ENCODE data around the gene CDH22.

CDH22 gene

DNA sequence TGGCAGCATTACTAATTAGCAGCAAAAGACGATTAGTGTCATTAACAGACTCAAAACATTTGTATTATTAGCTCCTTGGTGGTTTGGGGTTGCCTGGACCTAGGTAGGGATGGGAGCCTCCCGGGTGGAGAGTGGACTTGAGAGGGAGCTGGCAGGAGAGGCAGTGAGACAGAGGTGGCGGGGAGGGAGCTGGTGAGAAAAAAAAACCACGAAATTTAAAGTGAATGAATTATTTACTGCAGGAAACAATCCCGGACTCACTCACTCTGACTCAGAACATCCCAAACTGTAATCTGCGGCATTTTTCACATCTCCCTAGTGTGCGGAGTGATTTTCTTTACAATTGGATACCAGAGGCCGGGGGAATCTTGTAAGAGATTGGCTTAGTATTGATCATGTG is 14.3 kb upstream of the CDH22 start:
- H3K4me1 Mint-ChIP-seq, result no peaks in the 10 kb centered on the region
- peaks cover 27% of the 10 kb centered on the region for H3K27me3 Mint-ChIP-seq
- no peak overlapping the region for H3K4me3 Mint-ChIP-seq
- H3K27ac Mint-ChIP-seq, result no peak overlapping the region
- H3K36me3 Mint-ChIP-seq, result no peaks in the 10 kb centered on the region
- no peak for ATAC-seq (ENCODE audit: low read depth)
- DNase-seq (ENCODE audit: low spot score in 2 of 2), result no peak
- H3K9me3 Mint-ChIP-seq, result no peaks in the 10 kb centered on the region

DNA sequence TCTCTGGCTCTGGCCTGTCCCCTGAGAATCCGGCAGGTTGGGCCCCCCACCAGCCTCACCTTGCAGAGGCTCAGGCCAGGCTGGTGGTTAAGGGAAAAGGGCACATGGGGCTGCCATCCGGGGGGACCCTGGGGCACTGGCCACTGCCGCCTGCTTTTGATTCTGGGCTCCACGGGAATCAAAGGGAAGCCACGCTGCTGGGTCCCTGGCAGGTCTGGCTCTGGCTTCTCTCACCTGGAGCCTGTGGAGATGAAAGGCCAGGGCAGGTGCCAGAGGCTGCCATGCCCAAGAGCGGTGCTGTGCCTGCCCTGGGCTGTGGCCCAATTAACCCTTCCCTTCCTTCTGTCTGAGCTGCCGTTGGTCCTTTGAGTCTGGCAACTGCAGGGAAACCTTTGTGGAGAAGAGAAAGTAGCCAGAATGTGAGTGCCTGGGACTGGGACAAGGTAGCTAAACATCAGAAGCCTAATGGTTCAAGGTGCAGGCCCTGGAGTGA is 9.4 kb upstream of the CDH22 start:
- Mint-ChIP-seq H3K4me1 (no peaks in the 10 kb centered on the region), H3K9me3 (no peaks in the 10 kb centered on the region), H3K27ac (no peak overlapping the region), H3K27me3 (peaks cover 42% of the 10 kb centered on the region), H3K4me3 (no peak overlapping the region), H3K36me3 (no peaks in the 10 kb centered on the region)
- no peak for ATAC-seq (ENCODE audit: low read depth)
- DNase-seq (ENCODE audit: low spot score in 2 of 2), result no peak

DNA sequence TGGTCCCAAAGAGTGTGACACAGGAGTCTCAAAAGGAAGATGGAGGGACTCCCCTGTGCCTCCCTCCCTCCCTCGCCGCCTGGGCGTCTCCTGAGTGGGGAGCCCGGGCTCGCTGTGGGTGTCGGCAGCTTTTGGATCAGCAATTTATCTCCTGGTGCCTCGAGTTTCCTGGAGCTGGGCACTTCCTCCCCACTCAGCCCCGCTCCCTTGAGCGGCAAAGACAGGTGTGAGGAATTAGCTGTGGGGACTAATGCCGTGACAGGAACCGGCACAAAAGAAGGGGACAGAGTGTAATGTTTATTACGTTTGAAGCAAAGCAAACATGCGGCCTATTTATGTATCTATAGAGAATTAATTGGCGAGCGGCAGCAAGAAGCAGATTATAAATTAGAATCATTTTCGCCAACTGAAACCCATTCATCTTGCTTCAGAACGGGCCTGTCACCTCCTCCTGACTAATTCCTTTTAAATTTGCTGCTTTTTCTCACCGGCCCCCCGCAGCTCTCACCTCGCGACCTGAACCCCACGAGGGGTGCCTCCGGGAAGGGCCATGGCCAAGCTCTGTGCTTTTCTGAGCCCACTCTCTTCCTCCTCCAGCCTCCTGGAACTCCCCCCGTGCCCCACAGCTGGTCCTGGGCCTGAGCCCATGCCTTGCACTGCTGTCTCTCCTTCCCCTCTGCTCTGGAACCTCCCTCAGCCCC is 8.8 kb upstream of the CDH22 start:
- Mint-ChIP-seq H3K27me3 (peaks cover 40% of the 10 kb centered on the region), H3K4me1 (peaks cover 1% of the 10 kb centered on the region), H3K4me3 (no peak overlapping the region), H3K36me3 (no peaks in the 10 kb centered on the region), H3K9me3 (no peaks in the 10 kb centered on the region), H3K27ac (no peak overlapping the region)
- DNase-seq (ENCODE audit: low spot score in 2 of 2), result no peak
- no peak for ATAC-seq (ENCODE audit: low read depth)

DNA sequence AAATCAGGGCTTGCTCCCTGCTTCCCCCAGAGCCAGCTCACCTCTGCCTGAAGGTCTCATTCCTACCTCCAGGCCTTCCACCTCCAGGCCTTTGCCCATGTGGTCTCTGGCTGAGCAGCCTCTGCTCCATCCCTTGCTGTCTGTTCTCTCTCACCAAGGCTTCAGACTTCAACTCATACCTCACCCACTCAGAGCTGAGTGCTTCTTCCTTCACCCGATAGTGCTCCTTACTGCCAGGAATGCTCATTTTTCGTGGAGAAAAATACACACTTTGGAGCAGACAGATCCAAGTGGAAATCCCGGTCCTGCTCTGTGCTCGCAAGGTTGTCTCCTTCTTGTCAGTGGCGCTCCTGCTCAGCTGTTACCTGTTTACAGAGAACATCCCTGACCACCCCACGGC is 7.0 kb upstream of the CDH22 start:
- Mint-ChIP-seq H3K27ac (no peak overlapping the region), H3K4me3 (no peak overlapping the region), H3K9me3 (no peaks in the 10 kb centered on the region), H3K4me1 (peaks cover 6% of the 10 kb centered on the region), H3K27me3 (peaks cover 45% of the 10 kb centered on the region), H3K36me3 (no peaks in the 10 kb centered on the region)
- ATAC-seq (ENCODE audit: low read depth), result no peak
- no peak for DNase-seq (ENCODE audit: low spot score in 2 of 2)

DNA sequence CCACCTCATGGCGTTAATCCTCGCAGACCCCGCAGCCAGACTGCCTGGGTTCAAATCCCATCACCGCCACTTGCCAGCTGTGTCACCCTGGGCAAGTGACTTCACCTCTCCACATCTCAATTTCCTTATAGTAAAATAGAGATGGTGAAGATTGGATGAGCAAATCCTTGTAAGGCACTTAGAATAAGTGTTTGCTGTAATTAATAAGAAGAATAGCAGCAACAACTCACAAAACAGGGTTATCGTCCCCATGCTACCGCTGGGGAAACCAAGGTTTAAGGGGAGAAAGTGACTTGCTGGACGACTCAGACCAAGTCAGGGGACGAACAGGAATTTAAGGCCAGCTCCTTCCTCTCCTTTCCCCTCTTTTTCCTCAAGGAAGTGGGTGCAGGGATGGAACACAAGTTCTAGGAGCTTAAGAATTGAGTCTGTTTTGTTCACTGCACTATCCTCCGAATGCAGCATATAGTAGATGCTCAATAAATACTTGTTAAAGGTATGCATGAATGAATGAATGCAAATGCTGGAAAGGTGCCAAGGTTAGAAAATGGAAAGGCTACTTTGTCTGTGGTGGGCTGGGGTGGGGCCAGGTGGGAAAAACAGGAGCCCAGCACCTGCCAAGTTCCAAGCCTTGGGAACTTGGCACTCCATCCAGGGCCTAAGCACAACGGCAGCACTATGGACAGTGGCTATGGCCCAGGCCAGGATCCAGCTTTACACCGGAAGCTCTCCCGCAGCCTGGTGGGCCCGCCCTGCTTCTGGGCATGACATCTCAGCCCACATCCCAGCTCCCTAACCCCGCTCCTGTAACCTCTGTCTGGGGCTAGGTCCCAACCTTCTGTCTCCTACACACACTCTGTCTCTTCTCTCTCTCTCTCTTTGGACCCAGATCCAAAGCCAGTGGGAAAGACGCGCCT is 4.9 kb upstream of the CDH22 start:
- ATAC-seq (ENCODE audit: low read depth) (no peak), DNase-seq (ENCODE audit: low spot score in 2 of 2) (no peak)
- peaks cover 11% of the 10 kb centered on the region for H3K4me1 Mint-ChIP-seq
- H3K36me3 Mint-ChIP-seq, result no peaks in the 10 kb centered on the region
- H3K9me3 Mint-ChIP-seq, result no peaks in the 10 kb centered on the region
- H3K27me3 Mint-ChIP-seq, result peaks cover 47% of the 10 kb centered on the region
- no peak overlapping the region for H3K4me3 Mint-ChIP-seq
- H3K27ac Mint-ChIP-seq, result no peak overlapping the region

DNA sequence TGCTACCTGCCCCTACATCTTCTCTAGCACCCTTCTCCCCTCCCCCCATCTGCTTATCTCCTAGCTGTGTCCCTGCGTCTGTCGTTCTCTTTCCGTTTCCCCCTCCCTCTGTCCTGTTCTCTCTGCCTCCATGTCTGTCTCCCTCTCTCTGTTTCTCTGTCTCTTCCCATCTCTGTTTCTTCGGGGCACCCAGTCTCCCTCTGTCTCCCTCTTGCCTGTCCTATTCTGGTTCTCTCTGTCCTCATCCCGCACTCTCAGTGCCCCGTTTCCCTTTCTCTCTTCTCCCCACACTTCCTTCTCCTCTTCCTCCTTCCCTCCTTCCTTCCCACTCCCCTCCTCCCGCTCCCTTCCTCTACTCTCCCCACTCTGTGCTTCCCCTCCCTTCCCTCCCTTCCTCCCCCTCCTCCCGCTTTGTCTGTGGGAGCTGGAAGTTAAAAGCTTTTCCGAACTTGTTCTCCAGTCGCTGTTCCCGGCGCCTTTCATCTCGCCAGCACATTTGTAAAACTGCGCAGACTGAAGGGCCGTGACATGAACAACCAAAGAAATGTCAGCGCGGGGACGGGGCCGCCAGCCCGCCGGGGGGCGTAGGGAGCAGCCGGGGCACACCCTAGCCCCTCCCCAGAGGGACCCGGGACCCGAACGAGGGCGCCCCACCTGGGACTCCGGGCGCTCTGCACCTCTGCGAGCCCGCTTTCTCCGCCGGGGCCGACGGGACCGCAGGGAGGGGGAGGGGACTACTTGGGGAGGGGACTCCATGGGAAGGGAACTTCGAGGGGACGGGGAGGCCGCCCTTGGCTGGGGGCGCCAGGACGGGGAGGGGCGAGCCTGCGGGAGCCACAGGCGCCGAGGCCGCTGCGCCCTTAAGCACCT is 4.0 kb upstream of the CDH22 start:
- ATAC-seq (ENCODE audit: low read depth) (no peak), DNase-seq (ENCODE audit: low spot score in 2 of 2) (no peak)
- no peaks in the 10 kb centered on the region for H3K36me3 Mint-ChIP-seq
- H3K27me3 Mint-ChIP-seq, result peaks cover 45% of the 10 kb centered on the region
- no peaks in the 10 kb centered on the region for H3K9me3 Mint-ChIP-seq
- no peak overlapping the region for H3K4me3 Mint-ChIP-seq
- no peak overlapping the region for H3K27ac Mint-ChIP-seq
- peaks cover 11% of the 10 kb centered on the region for H3K4me1 Mint-ChIP-seq

DNA sequence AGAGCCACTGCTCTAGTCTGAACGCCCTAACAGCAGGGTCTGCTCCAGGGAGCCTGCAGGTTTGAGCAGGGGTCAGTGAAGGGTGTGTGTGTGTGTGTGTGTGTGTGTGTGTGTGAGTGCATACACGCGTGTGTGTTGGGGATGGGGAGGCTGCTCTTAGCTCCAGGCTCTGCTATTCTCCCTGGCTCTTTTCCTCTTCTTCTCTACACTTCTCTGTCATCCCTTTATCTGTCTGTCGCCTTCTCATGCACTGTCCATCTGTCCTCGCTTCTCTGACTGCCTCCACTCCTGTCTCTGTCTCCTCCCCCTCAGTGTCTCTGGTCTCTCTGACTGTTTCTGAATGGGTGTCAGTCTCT is 3.4 kb upstream of the CDH22 start:
- H3K36me3 Mint-ChIP-seq, result no peaks in the 10 kb centered on the region
- H3K4me1 Mint-ChIP-seq, result peaks cover 12% of the 10 kb centered on the region
- H3K27ac Mint-ChIP-seq, result no peak overlapping the region

DNA sequence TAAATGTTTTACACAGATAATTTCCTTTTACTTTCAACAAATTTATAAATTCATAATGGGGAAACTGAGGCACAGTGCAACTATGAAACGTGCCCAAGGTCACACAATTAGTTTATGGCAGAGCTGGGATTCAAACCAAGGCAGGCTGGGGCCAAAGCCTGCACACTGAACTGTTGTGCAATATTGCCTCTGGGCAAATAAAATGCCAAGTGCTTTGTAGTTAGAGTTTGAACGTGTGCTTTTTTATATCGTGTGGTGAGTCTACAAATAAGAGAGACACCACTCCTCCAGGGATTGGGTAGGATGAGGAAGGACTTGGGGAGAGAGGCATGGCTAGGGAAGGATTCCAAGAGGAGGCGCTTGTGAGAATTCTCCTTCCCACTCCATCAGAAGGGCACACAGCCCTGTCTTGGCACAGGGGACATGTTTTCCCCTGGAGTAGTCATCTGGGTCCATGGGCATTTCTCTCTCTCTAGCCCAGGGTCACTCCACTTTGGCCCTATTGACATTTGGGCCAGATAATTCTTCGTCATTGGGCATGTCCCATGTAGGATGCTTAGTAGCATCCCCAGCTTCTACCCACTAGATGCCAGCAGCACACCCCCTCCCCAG is 2.8 kb upstream of the CDH22 start:
- DNase-seq (ENCODE audit: low spot score in 2 of 2) (no peak), ATAC-seq (ENCODE audit: low read depth) (no peak)
- Mint-ChIP-seq H3K27ac (no peak overlapping the region), H3K4me1 (peaks cover 16% of the 10 kb centered on the region), H3K4me3 (no peak overlapping the region), H3K9me3 (no peaks in the 10 kb centered on the region), H3K27me3 (peaks cover 49% of the 10 kb centered on the region), H3K36me3 (no peaks in the 10 kb centered on the region)

More for the DNA sequence above, 3.4 kb upstream of the CDH22 start:
- H3K4me3 Mint-ChIP-seq, result no peak overlapping the region
- no peaks in the 10 kb centered on the region for H3K9me3 Mint-ChIP-seq
- peaks cover 46% of the 10 kb centered on the region for H3K27me3 Mint-ChIP-seq
- DNase-seq (ENCODE audit: low spot score in 2 of 2), result no peak
- ATAC-seq (ENCODE audit: low read depth), result no peak

DNA sequence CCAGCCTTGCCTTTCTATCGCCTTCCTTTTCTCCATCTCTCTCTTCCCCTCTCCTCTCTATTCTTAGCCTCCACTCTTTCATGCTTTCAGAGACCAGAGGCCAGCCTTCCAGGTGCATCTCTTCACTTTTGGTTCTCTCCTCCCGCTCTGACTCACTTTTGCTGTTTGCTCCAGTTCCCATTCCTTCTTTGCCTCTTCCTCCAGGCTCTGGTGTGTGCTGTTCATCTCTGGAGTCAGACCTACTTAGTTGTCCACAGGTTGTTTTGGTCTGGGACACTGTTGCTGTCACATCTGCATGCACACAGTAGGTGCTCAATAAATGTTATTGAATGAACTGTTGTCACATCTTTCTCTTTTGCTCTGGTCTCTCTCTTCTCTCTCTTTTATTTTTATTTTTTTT is 1.6 kb upstream of the CDH22 start:
- Mint-ChIP-seq H3K27ac (no peak overlapping the region), H3K9me3 (no peaks in the 10 kb centered on the region), H3K4me3 (peak overlapping the region; percentile 22), H3K27me3 (peaks cover 42% of the 10 kb centered on the region), H3K4me1 (peaks cover 16% of the 10 kb centered on the region), H3K36me3 (no peaks in the 10 kb centered on the region)
- no peak for ATAC-seq (ENCODE audit: low read depth)
- DNase-seq (ENCODE audit: low spot score in 2 of 2), result no peak

DNA sequence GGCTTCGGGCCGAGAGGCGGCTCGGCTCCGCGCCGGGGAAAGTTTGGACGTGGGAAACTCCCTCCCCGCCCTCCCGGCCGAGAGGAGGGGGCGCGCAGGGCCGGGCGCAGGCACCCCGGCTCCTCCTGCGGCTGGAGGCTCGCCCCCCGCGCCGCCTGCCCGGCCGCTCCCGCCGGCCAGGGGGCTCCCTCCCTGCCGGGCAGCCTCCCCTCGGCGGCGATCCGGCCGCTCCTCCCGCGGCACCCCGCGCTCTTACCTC is 370 bp downstream of the CDH22 start:
- peaks cover 39% of the 10 kb centered on the region for H3K27me3 Mint-ChIP-seq
- H3K4me3 Mint-ChIP-seq, result no peak overlapping the region
- DNase-seq (ENCODE audit: low spot score in 2 of 2) (no peak), ATAC-seq (ENCODE audit: low read depth) (no peak)
- H3K27ac Mint-ChIP-seq, result no peak overlapping the region
- no peaks in the 10 kb centered on the region for H3K36me3 Mint-ChIP-seq
- H3K4me1 Mint-ChIP-seq, result peaks cover 16% of the 10 kb centered on the region
- H3K9me3 Mint-ChIP-seq, result no peaks in the 10 kb centered on the region

DNA sequence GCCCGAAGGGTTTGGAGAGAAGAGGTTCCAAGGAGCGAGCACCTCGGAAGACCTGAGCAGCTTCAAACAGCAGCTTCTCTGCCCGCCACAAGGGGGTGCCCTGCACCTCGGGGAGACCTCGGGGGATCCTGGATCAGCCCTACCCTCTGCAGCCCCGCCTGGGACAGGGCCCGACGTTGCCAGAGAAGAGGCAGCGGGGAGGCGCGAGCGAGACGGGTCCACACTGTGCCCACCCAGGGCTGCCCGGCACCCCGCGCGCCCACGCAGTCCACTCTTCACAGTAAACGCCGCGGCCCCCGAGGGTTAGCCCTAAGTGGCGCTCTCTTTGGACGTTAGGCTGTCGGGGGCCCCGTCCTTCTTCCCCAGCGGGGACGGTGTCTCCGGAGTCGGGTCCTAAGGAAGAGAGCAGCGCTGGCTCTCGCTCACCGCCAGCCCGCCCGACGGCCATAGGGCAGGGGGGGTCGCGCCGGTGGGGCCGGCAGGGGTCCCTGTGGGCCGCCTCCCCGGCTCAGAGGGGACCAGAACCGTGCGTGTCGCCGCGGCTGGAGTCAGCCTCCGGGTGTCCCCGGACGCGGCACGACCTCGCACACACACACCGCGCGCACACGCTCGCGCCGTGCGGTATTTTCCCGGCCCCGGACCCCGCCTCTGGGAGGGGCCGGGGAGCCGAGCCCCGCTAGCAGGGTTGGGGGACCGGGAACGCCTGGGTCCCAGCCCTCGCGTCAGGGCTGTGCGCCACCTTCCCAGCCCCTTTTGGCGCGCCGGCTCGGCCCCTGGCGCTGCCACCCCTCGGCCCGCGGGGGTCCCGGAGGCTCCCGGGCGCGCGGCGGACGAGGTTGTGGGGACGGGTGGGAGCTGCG is 929 bp downstream of the CDH22 start:
- H3K9me3 Mint-ChIP-seq, result no peaks in the 10 kb centered on the region
- peaks cover 16% of the 10 kb centered on the region for H3K4me1 Mint-ChIP-seq
- no peak overlapping the region for H3K27ac Mint-ChIP-seq
- H3K4me3 Mint-ChIP-seq, result peak overlapping the region; percentile 67
- DNase-seq (ENCODE audit: low spot score in 2 of 2), result peak; percentile 69 to 71
- peak; percentile 81 for ATAC-seq (ENCODE audit: low read depth)
- peaks cover 42% of the 10 kb centered on the region for H3K27me3 Mint-ChIP-seq
- no peaks in the 10 kb centered on the region for H3K36me3 Mint-ChIP-seq

DNA sequence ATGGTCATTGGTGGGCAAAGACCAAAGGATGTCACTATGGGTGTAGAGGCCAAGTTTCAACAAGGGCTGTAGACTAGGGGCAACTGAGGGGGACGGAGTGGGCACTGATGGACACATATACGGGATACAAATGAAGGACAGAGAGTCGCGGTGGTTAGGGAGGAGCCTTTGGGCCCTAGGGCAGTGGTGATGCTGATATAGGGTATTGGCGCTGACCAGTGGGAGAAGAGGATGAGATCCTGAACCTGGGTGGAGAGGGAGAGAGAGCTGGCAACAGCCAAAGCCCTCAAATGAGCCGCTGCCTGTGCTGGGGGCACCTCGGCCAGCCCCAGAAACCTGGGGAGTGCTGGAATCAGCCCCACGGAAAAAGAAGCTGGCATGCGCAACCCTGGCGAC is 1.6 kb downstream of the CDH22 start:
- H3K36me3 Mint-ChIP-seq, result no peaks in the 10 kb centered on the region
- H3K9me3 Mint-ChIP-seq, result no peaks in the 10 kb centered on the region
- H3K27me3 Mint-ChIP-seq, result peaks cover 38% of the 10 kb centered on the region
- DNase-seq (ENCODE audit: low spot score in 2 of 2) (no peak), ATAC-seq (ENCODE audit: low read depth) (no peak)
- H3K4me3 Mint-ChIP-seq, result peak overlapping the region; percentile 67
- no peak overlapping the region for H3K27ac Mint-ChIP-seq
- H3K4me1 Mint-ChIP-seq, result peaks cover 11% of the 10 kb centered on the region

DNA sequence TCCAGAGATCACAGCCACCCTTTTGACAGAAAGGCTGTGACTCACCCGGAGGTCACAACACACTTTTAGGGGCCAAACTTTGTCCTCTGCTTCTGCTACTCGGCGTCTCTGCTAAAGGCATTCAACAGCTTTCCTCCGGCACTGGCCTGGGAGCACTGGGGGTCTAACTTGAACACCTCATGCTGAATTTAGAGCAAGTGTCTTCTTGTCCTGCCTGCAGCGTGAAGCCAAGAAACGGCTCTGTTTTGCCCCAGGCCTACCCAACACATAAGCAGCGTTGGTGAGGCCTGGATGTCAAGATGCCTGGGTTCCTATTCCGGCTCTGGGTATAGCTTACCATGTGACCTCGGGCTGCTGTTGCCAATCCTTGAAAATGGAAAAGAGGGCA is 2.3 kb downstream of the CDH22 start:
- no peak overlapping the region for H3K4me3 Mint-ChIP-seq
- no peaks in the 10 kb centered on the region for H3K9me3 Mint-ChIP-seq
- peaks cover 33% of the 10 kb centered on the region for H3K27me3 Mint-ChIP-seq
- ATAC-seq (ENCODE audit: low read depth), result no peak
- no peak for DNase-seq (ENCODE audit: low spot score in 2 of 2)
- H3K4me1 Mint-ChIP-seq, result peaks cover 10% of the 10 kb centered on the region
- H3K27ac Mint-ChIP-seq, result no peak overlapping the region
- no peaks in the 10 kb centered on the region for H3K36me3 Mint-ChIP-seq
